ENCODE data around the gene PMEL.
"Not testable (repeated sequence)": the region's sequence is repeated elsewhere in the genome, so short reads cannot be mapped to it uniquely, and the experiment has no call there.

DNA sequence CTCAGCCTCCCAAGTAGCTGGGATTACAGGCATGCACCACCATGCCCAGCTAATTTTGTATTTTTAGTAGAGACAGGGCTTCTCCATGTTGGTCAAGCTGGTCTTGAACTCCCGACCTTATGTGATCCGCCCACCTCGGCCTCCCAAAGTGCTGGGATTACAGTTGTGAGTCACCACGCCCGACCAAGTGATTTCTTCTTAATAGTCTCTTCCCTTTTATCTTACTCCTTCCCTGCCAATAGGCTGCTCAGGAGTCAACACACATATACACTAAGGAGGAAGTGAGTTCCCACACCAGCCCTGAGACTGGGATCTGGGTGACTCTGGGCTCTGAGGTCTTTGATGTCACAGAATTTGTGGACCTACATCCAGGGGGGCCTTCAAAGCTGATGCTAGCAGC lies 37.5 kb upstream of the PMEL start:
- TF ChIP-seq POLR2A (IDR thresholded peaks at IDR 0.05), result not testable (repeated sequence)
- TF ChIP-seq, protein P1, sequence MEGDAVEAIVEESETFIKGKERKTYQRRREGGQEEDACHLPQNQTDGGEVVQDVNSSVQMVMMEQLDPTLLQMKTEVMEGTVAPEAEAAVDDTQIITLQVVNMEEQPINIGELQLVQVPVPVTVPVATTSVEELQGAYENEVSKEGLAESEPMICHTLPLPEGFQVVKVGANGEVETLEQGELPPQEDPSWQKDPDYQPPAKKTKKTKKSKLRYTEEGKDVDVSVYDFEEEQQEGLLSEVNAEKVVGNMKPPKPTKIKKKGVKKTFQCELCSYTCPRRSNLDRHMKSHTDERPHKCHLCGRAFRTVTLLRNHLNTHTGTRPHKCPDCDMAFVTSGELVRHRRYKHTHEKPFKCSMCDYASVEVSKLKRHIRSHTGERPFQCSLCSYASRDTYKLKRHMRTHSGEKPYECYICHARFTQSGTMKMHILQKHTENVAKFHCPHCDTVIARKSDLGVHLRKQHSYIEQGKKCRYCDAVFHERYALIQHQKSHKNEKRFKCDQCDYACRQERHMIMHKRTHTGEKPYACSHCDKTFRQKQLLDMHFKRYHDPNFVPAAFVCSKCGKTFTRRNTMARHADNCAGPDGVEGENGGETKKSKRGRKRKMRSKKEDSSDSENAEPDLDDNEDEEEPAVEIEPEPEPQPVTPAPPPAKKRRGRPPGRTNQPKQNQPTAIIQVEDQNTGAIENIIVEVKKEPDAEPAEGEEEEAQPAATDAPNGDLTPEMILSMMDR (IDR thresholded peaks at IDR 0.05 in 4 of 5, conservative IDR thresholded peaks at IDR 0.05 in 1 of 5), result not testable (repeated sequence)

All from gastrocnemius medialis (tissue), 4 donors.